ENCODE results near the gene KAT7.
"Not testable (repeated sequence)": the region's sequence is repeated elsewhere in the genome, so short reads cannot be mapped to it uniquely, and the experiment has no call there.

Gene KAT7

DNA sequence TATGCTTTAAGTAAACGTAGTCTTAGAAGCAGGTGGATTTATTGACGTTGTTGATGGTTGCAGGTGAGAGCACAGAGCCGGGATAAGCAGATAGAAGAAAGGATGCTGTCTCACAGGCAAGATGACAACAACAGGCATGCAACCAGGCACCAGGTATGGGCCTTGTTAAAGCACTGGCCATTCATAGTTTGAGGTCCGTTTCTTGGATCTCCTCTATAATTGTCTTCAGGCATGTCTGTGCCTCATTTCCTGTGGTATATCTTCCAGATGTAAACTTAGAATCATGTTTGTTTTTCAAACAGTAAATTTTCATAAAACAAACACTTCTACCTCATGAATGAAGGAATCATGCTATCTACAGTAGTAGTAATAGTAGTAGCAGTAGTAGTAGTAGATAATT is 20.6 kb downstream of the KAT7 start:
- DNase-seq, result no peak

DNA sequence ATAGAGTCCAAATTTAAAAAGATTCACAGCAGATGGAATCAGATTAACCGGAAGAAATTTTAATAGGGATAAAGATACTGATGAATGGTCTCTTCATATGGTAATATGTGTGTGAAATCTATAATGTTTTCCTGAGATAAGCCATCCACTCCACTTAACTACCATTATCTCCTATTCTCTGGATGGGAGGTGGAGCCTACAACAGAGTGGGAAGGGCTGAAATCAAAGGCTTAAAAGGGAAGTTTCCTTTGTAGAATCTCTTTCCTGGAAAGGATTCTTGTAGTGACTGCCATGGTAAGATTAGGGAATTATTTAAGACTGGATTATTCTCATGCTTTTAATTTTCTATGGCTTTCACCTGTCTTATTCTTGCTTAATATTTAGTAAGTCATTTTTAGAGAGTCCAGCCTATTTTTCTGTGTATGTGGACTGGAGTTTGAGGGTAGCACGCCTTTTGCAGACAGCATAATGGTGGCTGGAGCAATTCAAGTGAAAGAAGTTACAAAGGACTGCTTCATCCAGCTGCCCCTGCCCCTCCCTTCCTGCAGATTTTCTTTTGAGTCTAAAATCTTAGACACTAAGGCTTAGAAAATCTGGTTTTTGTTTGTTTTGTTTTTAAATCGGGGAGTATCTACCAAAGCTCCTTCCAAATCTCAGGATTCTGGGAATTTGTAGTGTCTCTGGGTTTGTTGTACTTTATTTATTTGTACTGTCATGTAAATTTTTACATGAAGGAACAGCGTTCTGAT is 26.5 kb downstream of the KAT7 start:
- peak in 2 of 14 donors; percentile 6 to 22 for DNase-seq

DNA sequence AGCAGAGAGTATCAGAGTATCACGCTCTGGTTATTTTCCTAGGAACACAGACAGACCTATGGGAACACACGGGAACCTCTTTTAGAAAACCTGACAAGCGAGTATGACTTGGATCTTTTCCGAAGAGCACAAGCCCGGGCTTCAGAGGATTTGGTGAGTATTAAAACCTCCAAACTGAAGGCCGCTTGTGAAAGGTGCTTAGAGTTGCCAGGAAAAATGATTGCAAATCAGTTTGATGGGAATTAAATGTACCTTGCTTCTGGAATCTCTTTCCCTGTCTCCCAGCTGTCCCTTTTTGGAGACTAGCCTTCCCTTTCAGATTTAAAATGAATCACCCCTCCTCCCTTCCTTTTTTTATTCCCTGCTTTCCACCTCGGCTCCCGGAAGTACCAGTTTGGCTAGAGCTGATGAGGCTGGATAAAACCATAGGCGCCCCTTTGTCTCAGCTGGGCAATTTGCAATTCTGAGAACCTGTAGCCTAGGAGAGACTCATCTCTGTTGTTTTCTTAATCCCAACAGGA is 27.3 kb downstream of the KAT7 start:
- peak in 3 of 14 donors; percentile 3 to 20 (median 8) for DNase-seq

DNA sequence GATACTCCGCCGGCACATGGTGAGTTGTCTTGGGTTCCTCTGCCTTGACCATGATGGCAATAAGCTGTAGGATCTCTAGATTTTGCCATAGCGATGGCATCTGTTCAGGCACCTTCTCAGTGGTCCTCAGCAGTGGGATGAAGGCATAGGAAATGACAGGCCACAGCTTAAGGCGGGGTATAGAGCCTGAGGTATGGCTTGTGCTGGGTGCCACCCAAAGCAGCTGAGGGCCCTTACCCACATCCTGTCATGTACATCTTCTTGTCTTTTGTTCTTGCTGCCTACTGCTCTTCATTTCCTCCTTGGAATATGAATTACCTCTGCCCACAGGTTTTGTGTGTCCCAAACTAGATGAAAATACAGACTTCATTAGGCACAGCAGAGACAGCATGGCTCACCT is 29.5 kb downstream of the KAT7 start:
- no peak for DNase-seq

DNA sequence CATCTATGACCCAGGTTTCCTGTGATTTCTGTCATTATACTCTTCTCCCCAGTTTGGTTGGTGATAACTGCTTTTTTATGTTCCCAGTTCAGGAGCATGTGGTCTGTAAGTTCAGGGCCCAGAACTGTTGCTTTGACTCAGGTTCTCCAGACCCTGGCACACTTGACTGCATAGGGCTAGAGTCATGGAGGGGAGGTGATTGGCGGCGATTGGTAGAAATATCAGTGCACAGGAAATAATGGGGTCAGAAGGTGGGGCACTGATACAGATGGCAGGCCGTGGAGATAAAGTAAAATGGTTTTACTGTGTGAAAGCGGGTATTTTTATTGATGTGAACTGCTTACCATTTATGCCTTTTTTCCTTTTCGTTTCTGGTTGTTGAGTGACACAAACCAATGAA is 30.7 kb downstream of the KAT7 start:
- no peak for DNase-seq

DNA sequence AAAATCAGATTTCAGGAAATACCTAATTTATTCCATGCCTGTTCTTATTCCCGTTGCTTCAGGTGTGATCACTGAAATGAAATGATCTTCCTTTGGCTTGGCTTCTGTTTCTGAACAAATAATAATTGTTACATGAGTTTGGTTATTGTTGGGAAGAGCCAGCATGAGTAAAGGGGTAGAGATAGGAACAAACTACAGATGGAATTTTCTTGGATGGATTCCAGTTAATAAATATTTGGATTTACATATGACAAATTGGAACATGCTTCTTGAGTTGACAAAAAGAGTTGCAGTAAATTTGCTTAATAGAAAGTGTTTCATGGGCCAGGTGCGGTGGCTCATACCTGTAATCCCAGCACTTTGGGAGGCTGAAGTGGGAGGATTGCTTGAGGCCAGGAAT is 31.2 kb downstream of the KAT7 start:
- no peak for DNase-seq

DNA sequence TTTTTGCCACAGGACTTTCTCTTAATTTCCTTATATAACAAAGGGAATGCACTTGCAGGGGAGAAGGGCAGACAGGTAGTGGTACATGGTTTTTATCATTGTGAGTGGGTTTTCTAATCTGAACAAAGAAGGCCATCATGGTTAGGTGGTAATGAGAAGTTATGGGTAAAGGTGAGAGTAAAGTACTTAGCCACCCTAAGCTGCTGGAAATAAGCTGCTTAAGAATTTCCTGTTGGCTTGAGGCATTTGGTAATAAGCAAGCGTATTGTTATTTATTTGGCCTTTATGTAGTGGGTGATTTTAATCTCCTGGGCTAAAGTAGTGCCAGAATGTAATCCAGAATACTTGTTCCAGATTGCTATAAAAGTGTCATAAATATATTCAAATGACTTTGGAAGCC is 32.3 kb downstream of the KAT7 start:
- DNase-seq, result no peak

DNA sequence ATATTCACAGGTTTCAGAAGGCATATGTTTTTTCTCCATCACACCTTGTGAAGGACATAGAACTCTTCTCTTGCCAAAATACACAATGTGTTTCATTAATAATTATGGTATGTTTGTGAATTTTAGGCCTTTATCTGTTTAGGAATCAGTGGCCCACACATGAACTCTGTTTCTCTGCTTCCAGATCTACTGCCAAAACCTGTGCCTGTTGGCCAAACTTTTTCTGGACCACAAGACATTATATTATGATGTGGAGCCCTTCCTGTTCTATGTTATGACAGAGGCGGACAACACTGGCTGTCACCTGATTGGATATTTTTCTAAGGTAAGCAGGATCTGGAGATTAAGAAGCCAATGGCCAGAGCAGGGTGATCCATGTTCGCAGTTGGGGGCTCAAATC is 33.0 kb downstream of the KAT7 start:
- no peak for DNase-seq

DNA sequence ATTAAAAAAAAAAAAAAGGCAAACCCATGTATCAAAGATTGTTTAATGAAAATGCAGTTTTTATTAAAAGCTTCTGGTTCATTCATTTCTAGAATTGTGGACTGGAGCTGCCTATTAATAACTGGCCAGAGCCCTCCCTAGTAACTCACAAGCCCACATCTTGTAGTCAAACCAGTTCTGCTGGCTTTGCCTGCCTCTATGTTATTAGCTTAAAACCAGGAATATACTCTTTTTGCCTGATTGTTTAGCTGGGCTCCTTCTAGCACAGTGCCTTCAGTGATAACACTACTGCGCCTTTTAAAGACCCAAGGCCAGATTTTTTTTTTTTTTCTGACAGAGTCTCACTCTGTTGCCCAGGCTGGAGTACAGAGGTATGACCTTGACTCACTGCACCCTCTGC is 33.4 kb downstream of the KAT7 start:
- no peak for DNase-seq

DNA sequence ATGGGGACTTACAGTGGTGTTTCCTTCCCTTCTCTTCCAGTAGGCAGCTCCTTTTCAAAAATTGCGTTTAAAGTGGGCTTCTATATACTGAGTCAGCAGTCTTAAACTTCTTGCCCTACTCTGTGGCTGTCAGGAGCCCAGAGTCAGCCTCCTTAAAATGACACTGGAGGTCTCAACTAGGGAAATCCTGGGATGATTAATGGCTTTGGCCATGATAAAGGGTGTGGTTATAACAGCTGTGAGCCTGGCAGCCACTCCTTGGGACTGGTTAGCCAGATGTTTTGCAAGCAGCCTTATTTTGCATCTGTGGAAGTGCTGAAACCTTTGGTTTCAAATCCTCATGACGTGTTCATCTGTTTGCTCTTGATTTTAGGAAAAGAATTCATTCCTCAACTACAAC is 34.3 kb downstream of the KAT7 start:
- DNase-seq, result no peak

DNA sequence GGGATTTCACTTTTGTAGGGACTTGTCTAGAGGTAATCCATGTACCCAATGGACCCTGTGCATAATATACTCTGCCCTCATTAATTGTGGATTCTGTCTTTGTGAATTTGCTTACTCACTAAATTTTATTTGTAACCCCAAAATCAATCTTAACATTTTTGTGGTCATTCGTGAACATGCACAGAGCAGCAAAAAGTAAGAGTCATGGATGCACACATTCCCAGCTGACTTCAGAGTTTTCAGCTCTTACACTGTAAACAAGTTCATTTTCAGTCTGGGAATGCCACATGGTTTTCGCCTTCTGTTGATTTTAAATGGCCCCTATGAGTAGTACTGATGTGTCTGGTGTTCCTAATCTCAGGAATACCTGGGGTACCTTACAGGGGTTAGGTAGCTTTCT is 35.1 kb downstream of the KAT7 start:
- DNase-seq, result no peak

DNA sequence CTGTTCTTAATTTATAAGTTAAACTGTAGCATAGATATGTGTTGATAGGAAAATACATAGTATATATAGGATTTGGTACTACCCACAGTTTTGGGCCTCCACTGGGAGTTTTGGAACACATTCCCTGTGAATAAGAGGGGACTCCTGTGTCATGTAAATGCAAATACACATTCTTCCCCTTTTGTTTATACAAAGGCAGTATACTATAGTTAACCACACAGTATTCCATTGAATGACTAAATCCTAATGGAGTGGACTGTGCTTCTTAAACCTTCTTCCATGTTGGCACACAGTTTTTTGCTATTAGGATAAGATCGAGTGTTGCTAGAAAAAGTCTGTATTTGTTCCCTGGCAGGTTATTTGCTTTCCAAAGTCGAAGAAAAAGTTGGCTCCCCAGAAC is 37.2 kb downstream of the KAT7 start:
- no peak for DNase-seq

DNA sequence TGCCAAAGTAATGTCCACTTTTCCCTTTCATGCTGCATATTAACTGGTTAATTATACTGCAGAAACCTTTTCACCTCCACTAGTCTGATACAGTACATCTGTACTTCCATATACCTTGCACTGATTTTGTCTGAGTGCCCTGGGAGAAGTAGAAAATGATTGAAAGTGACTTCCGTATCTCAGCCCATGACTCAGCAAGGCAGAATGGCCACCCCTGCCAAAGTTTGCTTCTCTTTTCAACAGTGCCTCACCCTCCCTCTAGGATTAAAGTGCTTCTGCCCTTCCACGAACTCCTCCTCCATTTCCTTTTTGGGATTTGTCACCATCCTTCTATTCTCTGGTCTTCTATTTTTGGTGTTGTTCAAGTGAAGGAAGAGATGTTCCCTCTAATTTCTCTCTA is 39.8 kb downstream of the KAT7 start:
- not testable (repeated sequence) for DNase-seq

DNA sequence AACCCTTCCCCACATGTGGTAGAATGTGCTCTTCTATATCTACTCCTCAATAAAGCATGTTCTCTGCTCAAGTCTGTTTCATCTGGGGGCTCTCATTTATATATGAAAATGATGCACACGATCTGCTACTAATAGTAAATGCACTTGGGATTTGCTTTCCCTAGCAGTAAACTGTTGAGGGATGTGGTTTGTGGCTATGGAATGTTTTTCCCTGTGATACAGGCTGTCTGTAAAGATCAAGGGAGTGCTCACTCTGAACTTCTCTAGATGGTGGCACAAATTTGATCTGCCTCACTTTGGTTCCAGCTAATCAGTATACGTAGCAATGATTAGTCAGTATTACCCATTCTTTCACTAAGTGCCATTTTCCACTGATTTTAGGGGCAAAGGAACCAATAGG is 40.5 kb downstream of the KAT7 start:
- DNase-seq, result no peak

DNA sequence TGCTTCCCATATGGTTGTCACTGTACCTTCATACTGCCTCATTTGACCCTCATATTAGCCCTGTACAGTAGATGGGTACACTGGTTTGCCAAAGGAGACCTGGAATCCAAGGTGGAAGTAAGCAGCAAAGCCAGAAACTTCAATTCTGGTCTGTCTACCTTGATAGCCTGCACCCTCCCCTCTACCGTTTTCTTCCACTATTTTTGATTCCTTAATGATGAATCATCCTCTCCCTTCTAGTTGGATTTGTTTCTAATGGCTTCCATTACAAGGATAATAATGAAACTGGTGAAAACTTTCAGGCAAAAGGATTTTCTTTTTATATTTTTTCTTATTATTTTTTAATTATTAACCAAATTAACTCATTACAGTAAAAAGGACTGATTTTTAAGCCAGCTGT is 42.1 kb downstream of the KAT7 start:
- no peak for DNase-seq

DNA sequence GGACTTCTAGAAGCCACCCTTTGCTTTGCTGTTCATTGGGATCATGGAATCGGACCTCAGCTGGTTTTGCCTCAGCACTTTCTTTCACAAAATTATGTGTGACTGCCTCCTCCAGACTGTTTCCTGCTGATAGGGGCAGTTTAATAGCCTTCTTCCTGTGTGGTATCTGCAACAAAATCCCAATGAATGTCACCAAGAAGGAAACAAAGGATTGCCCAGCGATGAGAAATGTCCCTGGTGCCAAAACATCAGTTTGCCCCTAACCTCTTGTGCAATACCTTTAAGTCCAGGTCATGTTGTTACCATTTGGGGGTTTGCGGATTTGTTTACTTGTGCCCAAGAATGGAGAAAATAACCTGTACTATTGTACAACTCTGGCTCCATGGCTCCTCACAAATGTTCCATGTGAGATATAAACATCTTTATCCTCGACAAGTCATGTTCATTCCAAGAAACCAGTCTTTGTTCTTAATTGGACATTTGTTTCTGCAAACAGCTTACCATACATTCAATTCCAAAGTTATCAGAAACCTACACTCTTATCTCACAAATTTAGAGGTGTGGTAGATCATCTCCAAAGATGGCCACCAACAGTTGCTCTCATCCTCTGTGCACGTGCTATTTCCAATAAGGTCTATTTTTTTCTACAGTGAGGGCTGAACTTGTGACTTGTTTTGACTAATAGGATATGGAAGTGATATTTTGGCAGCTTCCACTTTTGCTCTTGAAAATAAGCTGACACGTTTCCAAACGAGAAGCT is 44.5 kb downstream of the KAT7 start:
- DNase-seq, result no peak

DNA sequence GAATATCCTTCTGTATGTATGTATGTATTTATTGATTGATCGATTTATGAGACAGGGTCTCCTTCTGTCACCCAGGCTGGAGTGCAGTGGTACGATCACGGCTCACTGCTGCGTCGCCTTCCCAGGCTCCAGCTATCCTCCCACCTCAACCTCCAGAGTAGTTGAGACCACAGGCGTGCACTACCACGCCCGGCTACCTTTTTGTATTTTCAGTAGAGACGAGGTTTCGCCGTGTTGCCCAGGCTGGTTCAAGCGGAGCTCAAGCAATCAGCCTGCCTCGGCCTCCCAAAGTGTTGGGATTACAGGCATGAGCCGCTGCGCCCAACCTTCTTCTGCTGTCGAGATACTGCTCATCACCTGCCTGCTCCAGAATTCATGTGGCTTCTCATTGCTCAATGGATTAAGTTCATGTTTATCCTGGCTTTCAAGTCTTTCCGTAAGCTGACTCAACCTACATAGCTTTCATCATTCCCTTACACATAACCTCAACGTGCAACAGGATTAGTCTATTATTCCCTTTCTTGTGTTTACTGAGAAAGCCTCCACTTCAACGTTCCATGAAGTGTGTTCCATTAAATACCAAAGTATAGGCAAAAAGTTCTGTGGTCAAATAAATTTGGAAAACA is 45.8 kb downstream of the KAT7 start:
- DNase-seq, result no peak

DNA sequence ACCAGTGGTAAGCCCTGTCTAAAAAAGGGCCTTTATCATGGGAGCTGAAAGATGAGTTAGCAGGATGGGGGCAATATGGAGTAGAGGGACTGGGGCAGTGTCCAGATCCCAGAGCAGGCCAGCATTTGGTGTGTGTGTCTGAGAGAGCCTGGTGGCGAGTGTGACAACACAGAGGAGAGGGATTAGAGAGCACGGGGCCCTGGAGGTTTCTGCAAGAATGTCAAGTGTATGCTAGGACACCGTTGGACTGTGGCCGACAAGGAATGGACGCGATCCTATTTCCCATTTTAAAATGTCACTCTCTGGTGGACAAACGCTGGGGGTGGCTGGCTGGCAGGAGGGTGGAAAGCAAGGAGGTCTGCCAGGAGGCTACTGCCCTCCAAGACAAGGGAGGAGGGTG is 47.0 kb downstream of the KAT7 start:
- no peak for DNase-seq

DNA sequence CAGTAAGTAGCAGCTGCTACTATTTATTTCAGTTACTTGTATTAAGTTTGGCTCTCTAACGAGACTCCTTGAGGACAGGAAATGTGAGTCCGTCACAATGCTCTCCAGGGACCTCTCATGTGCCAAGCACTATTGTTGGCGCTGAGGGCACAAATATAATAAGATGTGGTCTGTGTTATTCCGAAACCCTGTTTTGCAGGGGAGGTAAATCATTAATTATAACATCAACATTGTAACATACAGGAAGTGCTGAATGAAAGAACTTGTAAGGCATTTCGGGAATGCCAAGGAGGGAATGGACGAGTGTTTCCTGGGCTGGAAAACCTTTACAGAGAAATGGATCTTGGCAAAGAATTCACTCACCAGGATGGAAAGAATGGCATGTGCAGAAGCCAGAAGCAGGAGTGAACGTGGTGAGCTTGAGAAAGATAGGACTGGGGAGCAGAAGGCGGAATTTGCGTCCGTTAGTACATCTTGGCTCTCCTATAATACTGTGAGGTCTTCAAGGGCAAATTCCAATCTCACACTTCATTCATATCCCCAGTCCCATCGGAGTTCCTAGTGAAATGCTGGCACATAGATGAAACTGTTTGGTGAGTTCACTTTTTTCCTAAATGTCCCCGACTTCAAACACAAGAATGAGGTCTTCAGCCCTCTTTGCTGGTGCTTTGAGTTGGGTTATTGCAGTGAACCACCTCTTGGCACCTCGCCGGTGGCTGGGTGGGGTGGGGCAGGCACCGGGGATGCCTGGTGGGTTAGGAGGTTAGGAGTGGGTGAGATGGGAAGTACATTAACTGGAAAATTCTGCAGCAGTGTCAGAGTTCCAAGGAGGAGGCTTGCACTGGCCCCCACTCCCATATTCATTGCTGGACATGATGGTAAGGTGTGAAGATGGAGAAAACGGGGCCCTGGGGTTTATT is 47.9 kb downstream of the KAT7 start:
- DNase-seq, result no peak

DNA sequence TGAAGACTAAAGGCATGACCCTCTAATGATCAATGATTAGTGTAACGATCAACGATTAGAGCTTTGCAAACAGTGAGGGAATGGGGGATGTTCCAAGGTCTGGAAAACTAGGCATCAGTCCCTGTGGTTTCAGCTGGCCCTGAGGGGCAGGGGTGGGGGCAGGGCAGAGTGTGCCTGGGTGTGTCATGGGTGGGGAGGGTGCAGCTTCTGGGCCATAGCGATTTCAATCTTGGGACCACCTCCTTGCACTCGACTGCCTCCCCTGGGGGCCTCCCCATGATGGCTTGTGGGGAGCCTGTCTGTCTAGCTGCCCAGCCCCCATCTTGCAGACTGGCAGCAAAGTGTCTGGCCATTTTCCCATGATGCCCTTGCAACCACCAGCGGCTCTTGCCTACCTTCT is 51.0 kb downstream of the KAT7 start:
- DNase-seq, result no peak

DNA sequence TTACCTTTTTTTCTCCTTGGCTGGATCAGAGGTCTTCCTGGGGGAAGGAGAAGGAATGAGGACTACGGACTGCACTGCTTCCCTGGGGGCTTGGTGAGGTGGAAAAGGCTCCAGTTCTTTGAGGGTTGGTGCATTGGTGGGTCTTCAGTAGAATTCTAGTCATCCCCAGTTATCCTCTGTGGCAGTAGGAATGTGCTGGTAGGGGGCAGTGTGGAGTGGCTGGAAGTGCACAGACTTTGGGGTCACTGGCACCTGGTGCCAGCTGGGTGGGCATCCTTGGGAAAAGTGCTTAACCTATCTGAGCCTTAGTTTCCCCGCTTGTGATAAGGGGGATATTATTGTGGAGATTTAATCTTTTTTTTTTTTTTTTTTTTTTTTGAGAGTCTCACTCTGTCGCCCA is 53.1 kb downstream of the KAT7 start:
- no peak for DNase-seq

DNA sequence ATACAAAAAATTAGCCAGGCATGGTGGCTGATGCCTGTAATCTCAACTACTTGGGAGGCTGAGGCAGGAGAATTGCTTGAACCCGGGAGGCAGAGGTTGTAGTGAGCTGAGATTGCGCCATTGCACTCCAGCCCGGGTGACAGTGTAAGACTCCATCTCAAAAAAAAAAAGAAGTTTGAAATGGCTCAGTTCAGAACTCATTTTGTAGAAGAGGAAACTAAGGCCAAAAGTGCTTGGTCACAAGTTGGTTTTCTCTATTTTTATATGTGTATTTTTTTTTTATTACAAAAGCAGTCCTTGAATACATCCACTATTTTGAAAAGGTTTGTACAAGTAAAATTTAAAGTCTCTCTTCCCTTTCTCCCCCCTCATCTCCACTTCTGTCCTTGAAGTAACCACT is 53.9 kb downstream of the KAT7 start:
- DNase-seq, result no peak

DNA sequence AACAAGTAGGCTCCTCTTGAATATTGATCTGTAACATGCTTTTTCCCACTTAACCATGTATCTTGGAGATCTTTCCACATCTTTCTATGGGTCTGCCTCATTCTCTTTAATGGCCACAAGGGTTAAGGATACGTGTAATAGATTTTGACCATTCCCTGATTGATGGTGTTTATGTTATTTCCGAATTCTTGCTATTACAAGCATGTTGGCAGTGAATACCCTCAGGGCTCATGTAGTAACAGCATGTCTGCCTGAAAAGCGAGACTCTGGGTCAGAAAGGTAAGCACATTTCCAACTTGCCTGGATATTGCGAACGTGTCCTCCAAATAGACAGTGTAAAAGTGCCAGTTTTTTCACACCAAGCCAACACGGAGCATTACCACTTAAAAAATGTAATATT is 54.4 kb downstream of the KAT7 start:
- DNase-seq, result no peak
